ENCODE data around the gene MDM4. TPM values are rescaled to one million over a fixed set of nuclear protein-coding genes. Genes with fewer than 3 reads are reported as not detected.

The MDM4 gene
- total and polyA plus RNA-seq, 8 donors: 13.5 to 53.0 (median 35.9) TPM

- H3K4me3 ChIP-seq: no peak overlapping the region
- H3K36me3 ChIP-seq: peaks cover 4 to 53% (median 44%) of the 10 kb centered on the region in 3 donors
- H3K9me3 ChIP-seq: no peaks in the 10 kb centered on the region
- ATAC-seq: peak in 1 of 4 donors; percentile 8
- FAIRE-seq: no peak
- peaks cover 0 to 12% (median 8%) of the 10 kb centered on the region in 3 donors for H3K4me1 ChIP-seq
- no peak for TF ChIP-seq CTCF (IDR thresholded peaks at IDR 0.05)
- no peak overlapping the region for H3K27ac ChIP-seq
- no peak for DNase-seq
- no peaks in the 10 kb centered on the region for H3K27me3 ChIP-seq
- intact Hi-C loops (cut with DNase I): no loop called here
- 69 to 74% methylated on average over 8 of the region's 8 CpGs for WGBS, 2 donors
These were observed 12.5 kb downstream of the MDM4 start for GRCh38 chr1:204528677-204529076.

GRCh38 chr1:204529371-204529895 lies 13.2 kb downstream of the MDM4 start:
- FAIRE-seq: no peak

GRCh38 chr1:204530932-204531331 lies 14.7 kb downstream of the MDM4 start:
- DNase-seq: no peak
- Histone ChIP-seq H3K27ac (no peak overlapping the region), H3K4me3 (no peak overlapping the region), H3K4me1 (peaks cover 0 to 12% (median 8%) of the 10 kb centered on the region in 3 donors), H3K36me3 (peaks cover 4 to 55% (median 49%) of the 10 kb centered on the region in 3 donors), H3K27me3 (no peaks in the 10 kb centered on the region), H3K9me3 (no peaks in the 10 kb centered on the region)
- intact Hi-C loops (cut with DNase I): no loop called here
- FAIRE-seq: no peak
- ATAC-seq: no peak
- WGBS, 2 donors: 97 to 100% methylated on average over 1 of the region's 1 CpG
- TF ChIP-seq CTCF (IDR thresholded peaks at IDR 0.05): no peak

More at GRCh38 chr1:204529371-204529895, 13.2 kb downstream of the MDM4 start:
- H3K9me3 ChIP-seq: no peaks in the 10 kb centered on the region
- WGBS, 2 donors: 84 to 89% methylated on average over 7 of the region's 7 CpGs
- no peak overlapping the region for H3K4me3 ChIP-seq
- TF ChIP-seq CTCF (IDR thresholded peaks at IDR 0.05): no peak
- H3K27ac ChIP-seq: no peak overlapping the region
- no peaks in the 10 kb centered on the region for H3K27me3 ChIP-seq
- H3K36me3 ChIP-seq: peaks cover 4 to 59% (median 48%) of the 10 kb centered on the region in 3 donors
- peak in 2 of 4 donors; percentile 10 to 15 for ATAC-seq
- peaks cover 0 to 12% (median 8%) of the 10 kb centered on the region in 3 donors for H3K4me1 ChIP-seq
- intact Hi-C loops (cut with DNase I): no loop called here
- DNase-seq: no peak

GRCh38 chr1:204532832-204533231 lies 16.6 kb downstream of the MDM4 start:
- H3K27me3 ChIP-seq: no peaks in the 10 kb centered on the region
- ATAC-seq: peak in 1 of 4 donors; percentile 46
- intact Hi-C loops (cut with DNase I): no loop called here
- no peaks in the 10 kb centered on the region for H3K9me3 ChIP-seq
- peaks cover 0 to 12% (median 8%) of the 10 kb centered on the region in 3 donors for H3K4me1 ChIP-seq
- no peak for DNase-seq
- H3K27ac ChIP-seq: no peak overlapping the region
- no peak for FAIRE-seq
- TF ChIP-seq CTCF (IDR thresholded peaks at IDR 0.05): no peak
- H3K4me3 ChIP-seq: no peak overlapping the region
- peaks cover 0 to 47% (median 34%) of the 10 kb centered on the region in 3 donors for H3K36me3 ChIP-seq

GRCh38 chr1:204541626-204542025 lies 25.4 kb downstream of the MDM4 start:
- peaks cover 0 to 61% (median 33%) of the 10 kb centered on the region in 3 donors for H3K36me3 ChIP-seq
- intact Hi-C loops (cut with DNase I): no loop called here
- WGBS, 2 donors: 25 to 34% methylated on average over 2 of the region's 2 CpGs

More at GRCh38 chr1:204541626-204542025, 25.4 kb downstream of the MDM4 start:
- FAIRE-seq (no peak), ATAC-seq (peak in 1 of 4 donors; percentile 35), DNase-seq (no peak)
- H3K27me3 ChIP-seq: no peaks in the 10 kb centered on the region
- peaks cover 0 to 5% (median 2%) of the 10 kb centered on the region in 3 donors for H3K4me1 ChIP-seq
- H3K27ac ChIP-seq: no peak overlapping the region
- H3K4me3 ChIP-seq: no peak overlapping the region
- no peak for TF ChIP-seq CTCF (IDR thresholded peaks at IDR 0.05)
- no peaks in the 10 kb centered on the region for H3K9me3 ChIP-seq
